Measurements from ENCODE around the gene ATG2B.
"Not testable (repeated sequence)": the region's sequence is repeated elsewhere in the genome, so short reads cannot be mapped to it uniquely, and the experiment has no call there.

The ATG2B gene

GRCh38 chr14:96370528-96370927, 7.4 kb upstream of the ATG2B start:
- no peak for DNase-seq

GRCh38 chr14:96368534-96368933, 5.4 kb upstream of the ATG2B start:
- no peak for DNase-seq

- DNase-seq: no peak
Observed at GRCh38 chr14:96364962-96365361, 1.8 kb upstream of the ATG2B start.

GRCh38 chr14:96363751-96364336, 703 bp upstream of the ATG2B start:
- DNase-seq: peak; percentile 35 to 57

GRCh38 chr14:96362071-96362964, 823 bp downstream of the ATG2B start:
- DNase-seq: peak; percentile 52 to 68

- DNase-seq: no peak
Observed at GRCh38 chr14:96359959-96360358, 3.2 kb downstream of the ATG2B start.

- DNase-seq: peak; percentile 26 to 44
Observed at GRCh38 chr14:96357216-96357615, 5.9 kb downstream of the ATG2B start.

- no peak for DNase-seq
Observed at GRCh38 chr14:96354246-96354645, 8.9 kb downstream of the ATG2B start.

- DNase-seq: no peak
Observed at GRCh38 chr14:96352708-96353107, 10.4 kb downstream of the ATG2B start.

- DNase-seq: no peak
Observed at GRCh38 chr14:96351986-96352385, 11.2 kb downstream of the ATG2B start.

GRCh38 chr14:96349286-96350075, 13.7 kb downstream of the ATG2B start:
- no peak for DNase-seq

- DNase-seq: not testable (repeated sequence)
Observed at GRCh38 chr14:96347957-96348356, 15.2 kb downstream of the ATG2B start.

- no peak for DNase-seq
Observed at GRCh38 chr14:96345669-96346068, 17.5 kb downstream of the ATG2B start.

GRCh38 chr14:96341323-96341722, 21.8 kb downstream of the ATG2B start:
- DNase-seq: no peak

- no peak for DNase-seq
Observed at GRCh38 chr14:96338551-96338950, 24.6 kb downstream of the ATG2B start.

- no peak for DNase-seq
Observed at GRCh38 chr14:96324219-96324618, 38.9 kb downstream of the ATG2B start.

GRCh38 chr14:96320605-96321004, 42.5 kb downstream of the ATG2B start:
- no peak for DNase-seq

- no peak for DNase-seq
Observed at GRCh38 chr14:96318836-96319235, 44.3 kb downstream of the ATG2B start.

- no peak for DNase-seq
Observed at GRCh38 chr14:96316087-96316486, 47.1 kb downstream of the ATG2B start.

- no peak for DNase-seq
Observed at GRCh38 chr14:96310906-96311305, 52.2 kb downstream of the ATG2B start.

- DNase-seq: no peak
Observed at GRCh38 chr14:96309896-96310330, 53.2 kb downstream of the ATG2B start.

- no peak for DNase-seq
Observed at GRCh38 chr14:96309133-96309895, 53.8 kb downstream of the ATG2B start.

GRCh38 chr14:96307434-96307833, 55.7 kb downstream of the ATG2B start:
- no peak for DNase-seq

All from Kasumi-1 (cell line).